H9 (cell line): ENCODE results near the gene PARD3. TPM values are rescaled to one million over a fixed set of nuclear protein-coding genes. Genes with fewer than 3 reads are reported as not detected.

Experiments
- DNase-seq: peaks from one replicate; pipeline ENCODE4 v3.0.0-alpha.2; 2017
- H2AFZ ChIP-seq: one replicate; pipeline ENCODE4 v1.6.1; 2013; ENCODE audit warnings: mild to moderate bottlenecking, low read length, control low read depth, moderate library complexity
- H2AK5ac ChIP-seq: 2 replicates; pipeline ENCODE4 v1.6.1; 2013; ENCODE audit warnings: low read length, control low read depth, mixed read lengths; ENCODE audit not compliant: insufficient read length
- H2BK120ac ChIP-seq: one replicate; pipeline ENCODE4 v1.6.1; 2013; ENCODE audit warnings: low read depth, mild to moderate bottlenecking, low read length, control low read depth, inconsistent platforms; ENCODE audit not compliant: poor library complexity, severe bottlenecking
- H2BK12ac ChIP-seq: 2 replicates; pipeline ENCODE4 v1.6.1; 2013; ENCODE audit warnings: low read length, control low read depth, mixed read lengths, low read depth; ENCODE audit not compliant: insufficient read length
- H2BK15ac ChIP-seq: 2 replicates; pipeline ENCODE4 v1.6.1; 2013; ENCODE audit warnings: low read depth, low read length, control low read depth
- H2BK20ac ChIP-seq: one replicate; pipeline ENCODE4 v1.6.1; 2013; ENCODE audit warnings: low read depth, mild to moderate bottlenecking, low read length, control low read depth, inconsistent platforms; ENCODE audit not compliant: poor library complexity, severe bottlenecking
- H2BK5ac ChIP-seq: 2 replicates; pipeline ENCODE4 v1.6.1; 2013; ENCODE audit warnings: low read length, control low read depth, mixed read lengths; ENCODE audit not compliant: insufficient read length
- H3K14ac ChIP-seq: 2 replicates; pipeline ENCODE4 v1.6.1; 2013; ENCODE audit warnings: low read length, control low read depth; ENCODE audit not compliant: insufficient read depth
- H3K18ac ChIP-seq: 2 replicates; pipeline ENCODE4 v1.6.1; 2013; ENCODE audit warnings: low read depth, mild to moderate bottlenecking, mixed read lengths, low read length, control low read depth; ENCODE audit not compliant: insufficient read length
- H3K23ac ChIP-seq: 2 replicates; pipeline ENCODE4 v1.6.1; 2013; ENCODE audit warnings: low read length, control low read depth, mixed read lengths, low read depth; ENCODE audit not compliant: insufficient read length
- H3K23me2 ChIP-seq: 2 replicates; pipeline ENCODE4 v1.6.1; 2013; ENCODE audit warnings: low read depth, mild to moderate bottlenecking, mixed read lengths, low read length, control low read depth; ENCODE audit not compliant: insufficient read length, poor library complexity, severe bottlenecking
- H3K27ac ChIP-seq: 2 replicates; pipeline ENCODE4 v1.5.1; 2013; ENCODE audit warnings: low read length, control low read depth, mixed read lengths, low read depth; ENCODE audit not compliant: insufficient read length
- H3K27me3 ChIP-seq: 2 replicates; pipeline ENCODE4 v1.6.1; 2013; ENCODE audit warnings: low read length, control low read depth, inconsistent platforms; ENCODE audit not compliant: insufficient read depth
- H3K4ac ChIP-seq: 2 replicates; pipeline ENCODE4 v1.6.1; 2013; ENCODE audit warnings: low read depth, mild to moderate bottlenecking, control low read depth, inconsistent platforms, low read length, moderate library complexity
- H3K4me1 ChIP-seq: 2 replicates; pipeline ENCODE4 v1.6.1; 2013; ENCODE audit warnings: low read length, control low read depth, inconsistent platforms; ENCODE audit not compliant: insufficient read depth
- H3K4me2 ChIP-seq: 2 replicates; pipeline ENCODE4 v1.6.1; 2013; ENCODE audit warnings: low read length, control low read depth, mixed read lengths; ENCODE audit not compliant: insufficient read length, insufficient read depth
- H3K56ac ChIP-seq: 2 replicates; pipeline ENCODE4 v1.6.1; 2013; ENCODE audit warnings: low read depth, mild to moderate bottlenecking, mixed read lengths, low read length, control low read depth; ENCODE audit not compliant: insufficient read length
- H3K79me1 ChIP-seq: 2 replicates; pipeline ENCODE4 v1.6.1; 2013; ENCODE audit warnings: low read depth, mild to moderate bottlenecking, moderate library complexity, low read length, control low read depth, inconsistent platforms; ENCODE audit not compliant: insufficient read depth, poor library complexity, severe bottlenecking
- H3K79me2 ChIP-seq: 2 replicates; pipeline ENCODE4 v1.6.1; 2013; ENCODE audit warnings: low read length, control low read depth, inconsistent platforms; ENCODE audit not compliant: insufficient read depth
- H3K9ac ChIP-seq: 2 replicates; pipeline ENCODE4 v1.6.1; 2013; ENCODE audit warnings: low read length, control low read depth, mixed read lengths; ENCODE audit not compliant: insufficient read length; ENCODE audit errors: extremely low read depth
- H3K9me3 ChIP-seq: one replicate; pipeline ENCODE4 v1.6.1; 2013; ENCODE audit warnings: low read depth, low read length, inconsistent platforms; ENCODE audit not compliant: control insufficient read depth
- H3T11ph ChIP-seq: one replicate; pipeline ENCODE4 v1.6.1; 2013; ENCODE audit warnings: mild to moderate bottlenecking, low read length, control low read depth, inconsistent platforms
- H4K20me1 ChIP-seq: one replicate; pipeline ENCODE4 v1.6.1; 2013; ENCODE audit not compliant: control insufficient read depth, insufficient read length, insufficient read depth
- H4K5ac ChIP-seq: 2 replicates; pipeline ENCODE4 v1.6.1; 2013; ENCODE audit warnings: low read depth, mild to moderate bottlenecking, mixed read lengths, low read length, control low read depth; ENCODE audit not compliant: insufficient read length
- H4K8ac ChIP-seq: replicated peaks from 2 replicates; pipeline ENCODE4 v1.6.1; 2013; ENCODE audit warnings: low read length, control low read depth, mixed read lengths, low read depth; ENCODE audit not compliant: insufficient read length
- H4K91ac ChIP-seq: 2 replicates; pipeline ENCODE4 v1.6.1; 2013; ENCODE audit warnings: low read depth, mild to moderate bottlenecking, moderate library complexity, mixed read lengths, low read length, control low read depth; ENCODE audit not compliant: insufficient read length
- H3K27ac Mint-ChIP-seq, 3 experiments: 2 replicates in 2 of 3; 3 replicates in 1 of 3; pipeline ENCODE4 v1.8.0; 2020 to 2021; ENCODE audit warnings: mixed read lengths in 3 of 3, mild to moderate bottlenecking in 1 of 3, moderate library complexity in 1 of 3
- H3K27me3 Mint-ChIP-seq: 2 replicates; pipeline ENCODE4 v1.8.0; 2021; ENCODE audit warnings: low read depth, mild to moderate bottlenecking, moderate library complexity, mixed read lengths
- H3K36me3 Mint-ChIP-seq, 3 experiments: 2 replicates in 2 of 3; 3 replicates in 1 of 3; pipeline ENCODE4 v1.8.0; 2020 to 2021; ENCODE audit warnings: low read depth in 3 of 3, mixed read lengths in 3 of 3; ENCODE audit not compliant: insufficient read depth in 1 of 3
- H3K4me1 Mint-ChIP-seq, 2 experiments: 2 replicates each; pipeline ENCODE4 v1.8.0; 2020; ENCODE audit warnings: mixed read lengths in 2 of 2
- H3K4me3 Mint-ChIP-seq, 2 experiments: 2 replicates in 1 of 2; 3 replicates in 1 of 2; pipeline ENCODE4 v1.8.0; 2020 to 2021; ENCODE audit warnings: mild to moderate bottlenecking in 2 of 2, mixed read lengths in 2 of 2, moderate library complexity in 1 of 2
- H3K9me3 Mint-ChIP-seq, 2 experiments: 2 replicates in 1 of 2; 3 replicates in 1 of 2; pipeline ENCODE4 v1.8.0; 2020; ENCODE audit warnings: mild to moderate bottlenecking in 2 of 2, mixed read lengths in 2 of 2, moderate library complexity in 1 of 2
- WGBS: extraction: QIAGEN DNeasy Blood & Tissue Kit; methylation state at CpG from one replicate; pipeline ENCODE4 v1.1.7; 2013; ENCODE audit warnings: missing lambda C conversion rate, low lambda C conversion rate, mixed read lengths; ENCODE audit not compliant: insufficient read length; ENCODE audit errors: extremely low coverage; 5-methylcytosine and 5-hydroxymethylcytosine counted together
- total RNA-seq: library from RNA; stranded (reverse); gene quantifications from 2 replicates; pipeline ENCODE4 v1.2.1, GENCODE V29; 2021
- TF ChIP-seq, protein P1 (sequence below): fragments of 200-600 bp; sonication (generic); conservative IDR thresholded peaks from 3 replicates; pipeline ENCODE4 v1.8.0; 2021; ENCODE audit warnings: antibody characterized with exemption, mild to moderate bottlenecking

PARD3 gene
- total RNA-seq, 1 experiment from 2014 or later, result 44.7 TPM

- Histone ChIP-seq H3K79me2 (no peaks in the 10 kb centered on the region), H2BK120ac (no peak overlapping the region), H3K23ac (no peak overlapping the region), H3K4me2 (no peak overlapping the region), H2AK5ac (no peak overlapping the region), H2AFZ (no peak overlapping the region), H3T11ph (no peak overlapping the region), H4K91ac (no peak overlapping the region), H4K8ac (no peak overlapping the region), H3K27ac (no peak overlapping the region), H4K5ac (no peak overlapping the region), H3K18ac (no peak overlapping the region), H3K4me1 (no peaks in the 10 kb centered on the region), H3K23me2 (no peaks in the 10 kb centered on the region), H3K79me1 (no peaks in the 10 kb centered on the region), H3K14ac (no peak overlapping the region), H2BK15ac (no peak overlapping the region), H2BK20ac (no peak overlapping the region), H2BK12ac (no peak overlapping the region), H3K9me3 (no peaks in the 10 kb centered on the region), H3K56ac (no peak overlapping the region), H4K20me1 (no peaks in the 10 kb centered on the region), H3K9ac (no peak overlapping the region), H3K4ac (no peak overlapping the region), H3K27me3 (no peaks in the 10 kb centered on the region), H2BK5ac (no peak overlapping the region)
- TF ChIP-seq, protein P1, sequence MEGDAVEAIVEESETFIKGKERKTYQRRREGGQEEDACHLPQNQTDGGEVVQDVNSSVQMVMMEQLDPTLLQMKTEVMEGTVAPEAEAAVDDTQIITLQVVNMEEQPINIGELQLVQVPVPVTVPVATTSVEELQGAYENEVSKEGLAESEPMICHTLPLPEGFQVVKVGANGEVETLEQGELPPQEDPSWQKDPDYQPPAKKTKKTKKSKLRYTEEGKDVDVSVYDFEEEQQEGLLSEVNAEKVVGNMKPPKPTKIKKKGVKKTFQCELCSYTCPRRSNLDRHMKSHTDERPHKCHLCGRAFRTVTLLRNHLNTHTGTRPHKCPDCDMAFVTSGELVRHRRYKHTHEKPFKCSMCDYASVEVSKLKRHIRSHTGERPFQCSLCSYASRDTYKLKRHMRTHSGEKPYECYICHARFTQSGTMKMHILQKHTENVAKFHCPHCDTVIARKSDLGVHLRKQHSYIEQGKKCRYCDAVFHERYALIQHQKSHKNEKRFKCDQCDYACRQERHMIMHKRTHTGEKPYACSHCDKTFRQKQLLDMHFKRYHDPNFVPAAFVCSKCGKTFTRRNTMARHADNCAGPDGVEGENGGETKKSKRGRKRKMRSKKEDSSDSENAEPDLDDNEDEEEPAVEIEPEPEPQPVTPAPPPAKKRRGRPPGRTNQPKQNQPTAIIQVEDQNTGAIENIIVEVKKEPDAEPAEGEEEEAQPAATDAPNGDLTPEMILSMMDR, result no peak
- H3K36me3 Mint-ChIP-seq, result peaks cover 3 to 28% (median 3%) of the 10 kb centered on the region in 3 experiments; a peak in 5 of 7 replicates
- DNase-seq, result no peak
- peaks cover 6 to 7% of the 10 kb centered on the region in 2 experiments for H3K4me1 Mint-ChIP-seq
- peaks cover 28 to 31% of the 10 kb centered on the region in 2 experiments for H3K9me3 Mint-ChIP-seq
- WGBS, result no CpG with 5 or more reads among the region's 8 CpGs
- no peak overlapping the region for H3K4me3 Mint-ChIP-seq
- no peaks in the 10 kb centered on the region; the same call in 1 of the 2 replicates for H3K27me3 Mint-ChIP-seq
- no peak overlapping the region; a peak in 1 of 7 replicates for H3K27ac Mint-ChIP-seq
These were observed 716.1 kb downstream of the PARD3 start for GRCh38 chr10:34098821-34099567.
